ENCODE measurements around the gene TRPM3.

The TRPM3 gene

GRCh38 chr9:70880535-70880934 lies 240.9 kb downstream of the TRPM3 start:
- DNase-seq: no peak

- DNase-seq: no peak
These were observed 242.8 kb downstream of the TRPM3 start for GRCh38 chr9:70878576-70878975.

- DNase-seq: no peak
These were observed 247.0 kb downstream of the TRPM3 start for GRCh38 chr9:70874451-70874850.

- no peak for DNase-seq
These were observed 247.9 kb downstream of the TRPM3 start for GRCh38 chr9:70873506-70873905.

- DNase-seq: no peak
These were observed 252.5 kb downstream of the TRPM3 start for GRCh38 chr9:70868661-70869652.

GRCh38 chr9:70868041-70868440 lies 253.4 kb downstream of the TRPM3 start:
- DNase-seq: no peak

- no peak for DNase-seq
These were observed 255.9 kb downstream of the TRPM3 start for GRCh38 chr9:70865471-70865870.

- DNase-seq: no peak
These were observed 259.6 kb downstream of the TRPM3 start for GRCh38 chr9:70861797-70862196.

- DNase-seq: no peak
These were observed 260.0 kb downstream of the TRPM3 start for GRCh38 chr9:70861376-70861775.

GRCh38 chr9:70859694-70860093 lies 261.7 kb downstream of the TRPM3 start:
- no peak for DNase-seq

- no peak for DNase-seq
These were observed 265.0 kb downstream of the TRPM3 start for GRCh38 chr9:70856411-70856810.

GRCh38 chr9:70852711-70853240 lies 268.6 kb downstream of the TRPM3 start:
- DNase-seq: no peak

GRCh38 chr9:70840266-70840665 lies 281.2 kb downstream of the TRPM3 start:
- DNase-seq: no peak

- DNase-seq: no peak
These were observed 286.1 kb downstream of the TRPM3 start for GRCh38 chr9:70835323-70835722.

- no peak for DNase-seq
These were observed 288.9 kb downstream of the TRPM3 start for GRCh38 chr9:70832492-70832891.

GRCh38 chr9:70830618-70831017 lies 290.8 kb downstream of the TRPM3 start:
- DNase-seq: no peak

GRCh38 chr9:70829591-70830265 lies 291.7 kb downstream of the TRPM3 start:
- no peak for DNase-seq

GRCh38 chr9:70826562-70826961 lies 294.9 kb downstream of the TRPM3 start:
- no peak for DNase-seq

GRCh38 chr9:70823284-70823683 lies 298.1 kb downstream of the TRPM3 start:
- DNase-seq: no peak

- no peak for DNase-seq
These were observed 304.1 kb downstream of the TRPM3 start for GRCh38 chr9:70817311-70817710.

- DNase-seq: no peak
These were observed 304.5 kb downstream of the TRPM3 start for GRCh38 chr9:70816891-70817290.

- DNase-seq: no peak
These were observed 305.1 kb downstream of the TRPM3 start for GRCh38 chr9:70816316-70816715.

GRCh38 chr9:70814597-70814996 lies 306.8 kb downstream of the TRPM3 start:
- DNase-seq: no peak

GRCh38 chr9:70813141-70813540 lies 308.3 kb downstream of the TRPM3 start:
- no peak for DNase-seq

Data from NCI-H2029 (cell line).